GM19025 (cell line): ENCODE measurements around the gene RBM33.

Source experiments
- ATAC-seq: cut with Tn5 transposase; IDR thresholded peaks from one replicate; pipeline ENCODE4 v1.9.1; 2021; ENCODE audit warnings: mild to moderate bottlenecking, low read depth, moderate library complexity; ENCODE audit not compliant: unreplicated experiment

Gene RBM33

GRCh38 chr7:155803418-155804376 lies 159.2 kb downstream of the RBM33 start:
- ATAC-seq, result no peak

GRCh38 chr7:155804431-155804831 lies 160.0 kb downstream of the RBM33 start:
- ATAC-seq, result no peak

DNA sequence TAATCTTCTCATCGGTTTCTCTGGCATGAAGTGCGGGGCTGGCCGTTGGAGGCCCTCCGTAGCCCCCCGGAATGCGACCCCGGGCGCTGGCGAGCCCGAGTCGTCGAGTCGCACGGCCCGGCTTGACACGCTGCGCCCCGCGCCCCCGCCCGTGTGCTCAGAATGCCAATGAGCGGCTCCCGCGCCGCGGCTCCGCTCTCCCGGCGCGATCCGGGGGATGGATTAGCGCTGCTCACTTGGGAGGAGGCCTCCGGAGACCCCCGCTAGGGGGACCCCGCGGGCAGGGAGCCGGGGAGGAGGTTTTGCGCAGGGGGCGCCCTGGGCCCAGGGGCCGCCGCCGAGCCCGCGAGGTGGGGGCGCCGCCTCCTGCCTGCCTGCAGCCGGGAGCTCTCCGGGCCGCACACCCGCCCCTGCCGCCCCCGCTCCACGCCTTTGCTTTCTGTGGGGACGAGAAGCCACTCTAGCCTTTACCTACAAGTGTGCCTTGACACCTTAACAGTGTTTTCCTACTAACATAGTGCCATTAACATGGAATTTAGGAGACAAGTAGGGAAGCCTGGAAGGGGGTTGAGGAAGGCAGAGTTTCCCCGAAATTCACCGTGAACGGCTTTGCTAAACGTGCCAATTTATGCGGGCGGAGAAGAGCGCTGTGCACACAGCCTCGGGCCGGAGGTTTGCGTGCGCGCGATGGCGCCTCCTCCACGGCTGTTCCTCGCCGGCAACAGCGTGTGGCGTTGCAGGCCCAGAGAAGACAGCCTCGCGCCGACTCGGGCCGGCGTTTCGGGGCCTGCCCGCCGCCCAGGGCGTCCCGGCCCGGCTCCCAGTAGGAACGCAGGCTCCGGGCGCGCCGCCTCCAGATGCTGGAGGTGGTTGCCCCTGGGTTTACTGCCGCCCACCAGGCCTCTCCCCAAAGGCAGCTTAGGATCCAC lies 160.7 kb downstream of the RBM33 start:
- no peak for ATAC-seq

GRCh38 chr7:155805826-155806095 lies 161.3 kb downstream of the RBM33 start:
- no peak for ATAC-seq

DNA sequence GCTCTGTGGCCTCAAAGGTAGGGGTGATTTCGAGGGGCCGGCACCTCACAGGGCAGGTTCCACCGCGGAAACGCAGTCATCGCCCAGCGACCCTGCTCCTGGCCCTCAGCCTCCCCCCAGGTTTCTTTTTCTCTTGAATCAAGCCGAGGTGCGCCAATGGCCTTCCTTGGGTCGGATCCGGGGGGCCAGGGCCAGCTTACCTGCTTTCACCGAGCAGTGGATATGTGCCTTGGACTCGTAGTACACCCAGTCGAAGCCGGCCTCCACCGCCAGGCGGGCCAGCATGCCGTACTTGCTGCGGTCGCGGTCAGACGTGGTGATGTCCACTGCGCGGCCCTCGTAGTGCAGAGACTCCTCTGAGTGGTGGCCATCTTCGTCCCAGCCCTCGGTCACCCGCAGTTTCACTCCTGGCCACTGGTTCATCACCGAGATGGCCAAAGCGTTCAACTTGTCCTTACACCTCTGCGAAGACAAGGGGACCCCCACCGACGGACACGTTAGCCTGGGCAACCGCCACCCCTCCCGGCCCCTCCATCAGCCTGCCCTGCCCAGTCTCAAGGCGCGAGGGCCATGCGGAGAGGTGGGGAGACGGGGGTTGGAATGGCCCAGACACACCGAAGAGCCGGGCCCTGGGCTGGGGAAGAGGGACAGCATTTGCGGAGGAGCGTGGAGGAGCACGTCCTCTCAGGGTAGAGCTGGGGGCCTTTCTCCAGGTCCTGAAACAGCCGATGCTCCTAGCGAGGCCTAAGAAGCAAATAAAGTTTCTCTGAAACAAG lies 161.8 kb downstream of the RBM33 start:
- no peak for ATAC-seq

DNA sequence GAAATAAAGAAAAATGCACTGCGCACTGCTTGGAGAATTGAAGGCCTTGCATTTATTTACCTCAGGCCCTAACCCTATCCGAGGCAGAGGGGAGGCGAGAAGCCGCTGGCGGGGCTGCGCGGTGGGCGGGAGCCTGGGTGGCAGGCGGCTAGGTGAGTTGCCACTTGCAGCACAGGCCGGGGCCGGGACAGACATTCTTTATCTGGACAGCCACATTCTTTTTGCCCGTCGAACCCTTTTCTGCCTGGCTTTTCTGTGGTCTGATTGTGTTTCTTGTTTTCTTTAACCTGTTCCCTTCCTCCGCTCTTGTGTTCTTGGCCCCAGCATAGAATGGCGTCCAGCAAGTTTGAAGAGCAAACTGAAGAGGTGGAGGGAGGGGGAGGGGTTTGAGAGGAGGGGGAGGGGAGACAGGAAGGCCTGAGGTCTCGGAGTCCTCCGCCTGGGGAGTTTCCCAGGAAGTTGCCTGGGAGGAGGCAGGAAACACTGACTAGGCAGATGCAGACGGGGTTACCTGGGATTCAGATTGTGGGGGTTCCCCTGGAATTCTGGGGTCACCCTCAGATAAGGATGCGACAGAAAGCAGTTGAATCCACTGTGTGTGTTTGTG lies 162.7 kb downstream of the RBM33 start:
- ATAC-seq, result no peak

GRCh38 chr7:155807789-155808548 lies 163.5 kb downstream of the RBM33 start:
- ATAC-seq, result no peak

GRCh38 chr7:155808549-155809331 lies 164.3 kb downstream of the RBM33 start:
- ATAC-seq, result no peak

DNA sequence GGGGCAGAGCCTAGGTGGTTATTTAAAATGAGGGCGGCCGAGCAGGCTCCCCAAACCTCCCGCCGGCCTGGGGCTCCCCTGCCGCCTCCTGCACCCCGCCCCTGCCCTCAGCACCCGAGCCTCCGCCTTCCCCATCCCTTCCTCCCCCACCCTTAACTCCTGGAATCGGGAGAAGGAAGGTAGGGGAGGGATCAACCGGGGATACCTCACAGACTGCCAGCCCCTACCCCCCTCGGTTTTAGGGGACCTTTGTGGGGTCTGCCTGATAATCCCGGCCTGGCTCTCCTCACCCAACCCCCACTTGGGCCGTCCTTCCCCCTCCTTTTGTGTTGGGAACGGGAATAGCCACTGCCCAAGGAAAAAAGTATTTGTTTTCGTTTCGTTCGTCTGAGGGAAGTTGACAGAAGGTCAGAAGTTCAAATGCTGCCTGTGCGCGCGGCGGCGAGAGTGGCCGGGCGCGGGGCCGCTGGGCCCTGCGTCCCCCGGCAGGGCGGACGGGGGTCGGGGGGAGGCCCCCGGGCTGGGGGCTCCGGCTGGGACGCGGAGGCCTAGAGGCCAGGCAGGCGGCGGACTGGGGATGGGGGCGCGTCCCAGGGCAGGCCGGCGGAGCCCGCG lies 165.0 kb downstream of the RBM33 start:
- ATAC-seq, result no peak

DNA sequence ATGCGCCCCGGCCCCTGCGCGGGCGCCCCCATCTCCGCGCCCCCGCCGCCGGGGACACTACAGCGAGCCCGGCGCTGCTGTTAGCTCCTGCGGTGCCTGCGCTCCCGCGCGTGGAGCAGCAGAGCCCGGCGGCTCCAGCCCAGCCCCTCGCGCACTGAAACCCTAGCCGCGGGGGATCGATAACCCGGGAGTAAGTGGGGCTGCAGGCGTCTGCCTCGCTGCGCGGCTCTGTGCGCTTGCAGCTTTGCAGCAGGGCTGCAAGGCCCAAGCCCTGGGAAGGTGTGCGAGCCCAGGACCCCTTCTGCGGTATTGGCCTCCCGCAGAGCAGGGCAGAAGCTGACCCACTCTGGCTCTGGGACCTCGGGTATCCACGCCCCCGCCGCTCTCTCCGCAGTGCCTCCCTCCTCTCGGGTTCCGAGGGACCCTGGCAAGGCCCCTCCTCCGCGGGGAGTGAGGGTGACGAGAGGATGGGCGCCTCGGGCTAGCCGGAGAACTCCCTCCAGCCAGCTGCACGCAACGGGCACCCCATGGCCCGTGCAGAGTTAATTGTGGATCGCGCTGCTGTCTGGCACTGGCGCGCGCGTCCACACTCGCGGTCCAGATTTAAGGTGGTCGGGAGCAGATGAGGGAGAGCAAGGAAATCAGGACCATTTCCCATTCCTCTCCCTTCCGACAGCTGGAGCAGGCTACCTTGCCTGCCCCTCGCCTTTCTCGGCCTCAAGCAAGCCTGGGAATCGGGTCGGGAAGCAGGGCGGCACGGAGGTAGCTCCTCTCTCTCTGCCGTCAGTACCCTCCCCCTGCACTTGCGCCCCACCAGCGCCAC lies 165.7 kb downstream of the RBM33 start:
- no peak for ATAC-seq

GRCh38 chr7:155810770-155811559 lies 166.5 kb downstream of the RBM33 start:
- no peak for ATAC-seq

GRCh38 chr7:155811560-155811894 lies 167.1 kb downstream of the RBM33 start:
- ATAC-seq, result no peak

GRCh38 chr7:155811895-155812761 lies 167.7 kb downstream of the RBM33 start, which contains the start of gene SHH:
Gene SHH (minus strand): TSS chr7:155812463. CDS start chr7:155812122, 341 bp downstream.
- ATAC-seq, result no peak

GRCh38 chr7:155813125-155813524 lies 168.7 kb downstream of the RBM33 start:
- no peak for ATAC-seq

- ATAC-seq, result no peak
Observed at GRCh38 chr7:155813546-155814315, 169.3 kb downstream of the RBM33 start.
